AG10803 (cell line): Measurements from ENCODE around the gene LEF1.

Experiments
- DNase-seq: peaks from one replicate; pipeline ENCODE4 v3.0.0; 2010; ENCODE audit warnings: low read depth
- H3K4me3 ChIP-seq: 2 replicates; pipeline ENCODE4 v1.5.1; 2011; ENCODE audit warnings: mild to moderate bottlenecking, low read length, control low read depth
- CTCF ChIP-seq: conservative IDR thresholded peaks from 2 replicates; pipeline ENCODE4 v1.5.1; 2011; ENCODE audit warnings: mild to moderate bottlenecking, low read length, control low read depth, inconsistent platforms

LEF1 gene

GRCh38 chr4:108113229-108113628 lies 55.5 kb downstream of the LEF1 start:
- no peak for DNase-seq
- H3K4me3 ChIP-seq = no peak overlapping the region
- no peak for TF ChIP-seq CTCF

- TF ChIP-seq CTCF = no peak
- no peak for DNase-seq
Observed at GRCh38 chr4:108111781-108112180, 57.0 kb downstream of the LEF1 start.

GRCh38 chr4:108110450-108110849 lies 58.3 kb downstream of the LEF1 start:
- TF ChIP-seq CTCF = no peak
- no peak overlapping the region for H3K4me3 ChIP-seq
- DNase-seq = no peak

More at GRCh38 chr4:108111781-108112180, 57.0 kb downstream of the LEF1 start:
- H3K4me3 ChIP-seq = no peak overlapping the region

DNA sequence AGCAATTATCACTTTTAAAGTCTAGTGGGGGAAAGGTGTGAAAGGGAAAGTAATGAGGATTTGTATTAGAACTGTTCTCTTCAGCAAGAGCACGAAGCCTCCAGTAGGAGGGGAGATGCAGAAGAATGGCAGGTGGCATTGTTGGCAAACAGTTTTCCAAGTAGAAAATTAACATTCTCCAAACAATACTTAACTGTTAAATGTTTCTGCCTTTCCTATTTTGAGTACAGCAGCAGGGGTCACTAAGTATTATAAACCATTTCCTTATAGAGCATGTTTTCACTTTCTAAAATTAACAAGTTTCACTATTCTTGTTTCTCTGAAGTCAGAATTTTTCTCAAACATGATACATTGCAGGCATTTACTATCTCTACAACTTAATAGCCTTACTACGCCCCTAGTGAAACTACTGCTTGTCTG lies 58.7 kb downstream of the LEF1 start:
- no peak for DNase-seq
- no peak for TF ChIP-seq CTCF
- H3K4me3 ChIP-seq = no peak overlapping the region

DNA sequence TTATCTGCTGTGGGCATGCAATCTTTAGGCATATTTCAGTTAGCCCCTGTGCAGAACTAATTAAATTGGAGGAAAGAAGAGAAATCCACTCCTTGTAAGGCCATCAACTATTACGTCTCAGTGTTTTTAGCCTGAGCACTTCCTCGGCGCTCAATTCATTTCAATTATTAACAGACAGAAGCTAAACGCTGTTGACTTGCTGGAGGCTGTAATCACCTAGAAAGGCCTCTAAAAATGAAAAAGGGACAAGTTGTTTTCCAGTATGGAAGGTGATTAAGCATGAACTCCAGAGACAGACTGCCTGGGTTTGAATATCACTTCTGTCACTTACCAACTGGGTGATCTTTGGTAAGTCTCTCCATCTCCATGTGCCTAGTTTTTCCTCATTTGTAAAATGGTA lies 59.6 kb downstream of the LEF1 start:
- no peak for DNase-seq
- no peak overlapping the region for H3K4me3 ChIP-seq
- TF ChIP-seq CTCF = no peak

- TF ChIP-seq CTCF = no peak
- no peak overlapping the region for H3K4me3 ChIP-seq
- no peak for DNase-seq
Observed at GRCh38 chr4:108107729-108108382, 60.9 kb downstream of the LEF1 start.

GRCh38 chr4:108107101-108107500 lies 61.6 kb downstream of the LEF1 start:
- TF ChIP-seq CTCF = no peak
- DNase-seq = no peak
- H3K4me3 ChIP-seq = no peak overlapping the region
